Right renal pelvis (tissue), 4 donors: ENCODE results near the gene ADGRV1. TPM values are rescaled to one million over a fixed set of nuclear protein-coding genes. Genes with fewer than 3 reads are reported as not detected.
"Not testable (repeated sequence)": the region's sequence is repeated elsewhere in the genome, so short reads cannot be mapped to it uniquely, and the experiment has no call there.

Experiments used
- DNase-seq, 4 donors: peaks; one replicate each; pipeline ENCODE4 v3.0.0-alpha.2; 2013; ENCODE audit warnings: low read depth in 4 of 4, low spot score in 3 of 4, missing footprints in 1 of 4
- polyA plus RNA-seq, 4 donors: library from polyadenylated mRNA; unstranded; fragments of 120-200 nt; gene quantifications; one replicate each; pipeline ENCODE4 v1.2.1, GENCODE V29; 2013; ENCODE audit not compliant: insufficient read length in 4 of 4

Gene ADGRV1
- polyA plus RNA-seq, 4 donors = 8.6 to 12.6 (median 12.0) TPM

DNA sequence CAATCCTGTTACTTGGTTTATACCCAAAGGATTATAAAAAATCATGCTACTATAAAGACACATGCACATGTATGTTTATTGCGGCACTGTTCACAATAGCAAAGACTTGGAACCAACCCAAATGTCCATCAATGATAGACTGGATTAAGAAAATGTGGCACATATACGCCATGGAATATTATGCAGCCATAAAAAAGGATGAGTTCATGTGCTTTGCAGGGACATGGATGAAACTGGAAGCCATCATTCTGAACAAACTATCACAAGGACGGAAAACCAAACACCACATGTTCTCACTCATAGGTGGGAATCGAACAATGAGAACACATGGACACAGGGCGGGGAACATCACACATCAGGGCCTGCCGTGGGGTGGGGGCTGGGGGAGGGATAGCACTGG is 34.5 kb downstream of the ADGRV1 start:
- not testable (repeated sequence) for DNase-seq

DNA sequence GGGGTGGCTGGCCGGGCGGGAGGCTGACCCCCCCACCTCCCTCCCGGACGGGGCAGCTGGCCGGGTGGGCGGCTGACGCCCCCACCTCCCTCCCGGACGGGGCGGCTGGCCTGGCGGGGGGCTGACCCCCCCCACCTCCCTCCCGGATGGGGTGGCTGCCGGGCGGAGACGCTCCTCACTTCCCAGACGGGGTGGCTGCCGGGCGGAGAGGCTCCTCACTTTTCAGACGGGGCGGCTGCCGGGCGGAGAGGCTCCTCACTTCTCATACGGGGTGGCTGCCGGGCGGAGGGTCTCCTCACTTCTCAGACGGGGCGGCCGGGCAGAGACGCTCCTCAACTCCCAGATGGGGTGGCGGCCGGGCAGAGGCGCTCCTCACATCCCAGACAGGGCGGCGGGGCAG is 37.2 kb downstream of the ADGRV1 start:
- DNase-seq = not testable (repeated sequence)

DNA sequence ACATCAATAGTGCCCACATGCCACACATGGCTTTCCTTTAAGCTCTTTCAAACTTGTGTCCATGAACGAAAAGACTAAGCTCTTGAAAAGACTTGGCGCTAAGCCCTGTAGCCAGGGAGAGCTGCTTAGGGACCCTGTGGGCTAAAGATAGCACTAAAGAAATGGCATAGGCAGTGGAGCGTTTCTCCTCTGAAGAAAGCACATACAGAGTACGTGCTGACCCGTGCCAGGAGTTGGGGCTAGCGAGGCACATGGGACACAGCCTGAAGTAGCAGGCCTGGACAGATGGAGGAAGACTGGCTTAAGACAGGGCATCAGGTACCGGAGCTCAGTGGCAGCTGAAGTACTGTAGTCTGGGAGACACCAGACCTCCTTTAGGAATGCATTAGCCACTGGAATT is 39.7 kb downstream of the ADGRV1 start:
- DNase-seq = no peak

DNA sequence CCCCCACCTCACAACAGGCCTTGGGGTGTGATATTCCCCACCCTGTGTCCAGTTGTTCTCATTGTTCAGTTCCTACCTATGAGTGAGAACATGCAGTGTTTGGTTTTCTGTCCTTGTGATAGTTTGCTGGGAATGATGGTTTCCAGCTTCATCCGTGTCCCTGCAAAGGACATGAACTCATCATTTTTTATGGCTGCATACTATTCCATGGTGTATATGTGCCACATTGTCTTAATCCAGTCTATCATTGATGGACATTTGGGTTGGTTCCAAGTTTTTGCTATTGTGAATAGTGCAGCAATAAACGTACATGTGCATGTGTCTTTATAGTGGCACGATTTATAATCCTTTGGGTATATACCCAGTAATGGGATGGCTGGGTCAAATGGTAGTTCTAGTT is 41.7 kb downstream of the ADGRV1 start:
- DNase-seq = not testable (repeated sequence)

DNA sequence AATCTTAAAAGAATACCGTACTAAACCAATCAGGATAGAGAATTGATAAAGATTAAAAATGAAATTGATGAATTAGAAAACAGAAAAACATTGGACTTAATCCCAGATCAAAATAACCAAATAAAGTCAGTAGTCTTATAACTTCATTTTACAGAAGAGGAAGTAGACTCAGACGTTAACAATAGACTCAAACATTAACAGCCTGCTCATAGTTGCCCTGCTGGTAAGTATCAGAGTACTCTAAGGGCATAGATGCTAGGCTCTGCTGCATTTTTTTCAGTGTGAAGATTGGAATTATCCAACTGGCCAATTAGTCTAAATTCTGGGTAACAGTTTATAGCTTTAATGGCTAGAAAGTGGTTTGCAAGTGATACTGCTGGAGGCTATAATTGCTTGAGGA is 42.9 kb downstream of the ADGRV1 start:
- no peak for DNase-seq

DNA sequence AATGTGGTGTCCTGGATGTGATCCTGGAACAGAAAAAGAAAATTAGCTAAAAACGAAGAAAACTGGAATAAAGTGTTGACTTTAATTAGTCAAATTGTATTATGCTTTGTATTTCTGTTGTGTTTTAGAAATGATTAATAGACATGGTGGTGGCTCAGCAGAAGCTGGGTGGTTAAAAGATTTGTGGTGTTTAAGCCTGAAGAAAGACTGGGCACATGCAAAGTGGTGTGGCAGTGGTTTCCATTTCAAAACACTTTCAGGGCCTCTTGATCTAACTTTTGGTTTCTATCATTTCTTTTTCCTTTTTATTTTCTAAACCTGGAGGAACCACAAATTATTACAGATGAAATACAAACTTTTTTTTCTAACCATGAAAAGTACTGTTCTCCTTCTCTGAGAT is 44.1 kb downstream of the ADGRV1 start:
- no peak for DNase-seq

DNA sequence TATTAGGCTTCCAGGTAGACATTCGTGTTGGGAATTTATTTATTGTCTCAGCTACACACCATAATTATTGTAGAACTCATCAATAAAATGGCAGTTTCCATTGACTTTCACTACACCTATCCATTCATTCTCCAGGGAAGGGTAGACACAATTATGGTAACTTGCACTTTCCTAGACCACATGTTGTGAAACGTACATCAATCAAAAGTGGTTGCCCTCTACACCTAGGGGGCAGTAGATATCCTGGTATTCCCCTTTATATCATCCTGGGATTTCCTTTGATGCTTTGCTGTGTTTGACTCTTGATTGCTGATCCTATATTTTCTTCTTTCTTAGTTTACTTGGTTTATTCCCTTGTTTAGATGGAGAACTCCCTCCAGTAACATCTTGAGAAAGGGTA is 47.9 kb downstream of the ADGRV1 start:
- DNase-seq = no peak

DNA sequence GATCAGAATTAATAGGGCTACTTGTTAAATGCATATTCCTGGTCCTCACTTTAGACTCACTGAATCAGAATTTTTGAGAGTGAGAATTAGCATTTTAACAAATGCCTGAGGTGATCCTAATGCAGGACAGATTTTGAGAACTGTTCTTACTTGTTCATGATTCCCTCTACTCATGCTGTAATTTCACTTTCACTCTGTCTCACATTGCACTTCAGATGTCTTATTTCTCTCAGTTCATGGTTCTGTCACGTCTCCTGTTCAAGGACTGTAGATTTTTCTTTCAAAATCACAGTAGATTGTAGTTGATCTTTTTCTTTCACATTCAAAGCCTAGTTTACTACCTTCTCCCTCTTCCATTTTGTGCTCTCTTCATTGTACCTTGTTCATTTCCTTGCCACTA is 54.3 kb downstream of the ADGRV1 start:
- DNase-seq = no peak

DNA sequence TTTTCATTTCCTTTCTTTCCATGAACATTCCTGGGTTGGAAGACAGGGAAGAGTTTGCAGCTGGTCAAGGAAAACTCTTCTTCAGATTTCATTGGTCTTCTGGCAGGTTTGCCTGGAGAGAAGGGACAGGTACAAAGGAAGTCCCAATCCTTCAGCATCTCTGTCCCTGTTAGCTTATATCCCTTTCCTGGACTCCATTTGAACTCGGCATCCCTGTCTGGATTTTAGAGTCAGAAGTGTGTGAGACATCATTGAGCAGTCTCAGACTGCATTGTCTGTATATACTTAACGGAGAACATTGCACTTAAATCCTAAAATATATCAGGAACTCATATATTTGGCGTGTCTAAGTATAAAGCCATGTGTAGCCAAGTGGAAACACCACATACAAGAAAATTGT is 54.9 kb downstream of the ADGRV1 start:
- DNase-seq = no peak

DNA sequence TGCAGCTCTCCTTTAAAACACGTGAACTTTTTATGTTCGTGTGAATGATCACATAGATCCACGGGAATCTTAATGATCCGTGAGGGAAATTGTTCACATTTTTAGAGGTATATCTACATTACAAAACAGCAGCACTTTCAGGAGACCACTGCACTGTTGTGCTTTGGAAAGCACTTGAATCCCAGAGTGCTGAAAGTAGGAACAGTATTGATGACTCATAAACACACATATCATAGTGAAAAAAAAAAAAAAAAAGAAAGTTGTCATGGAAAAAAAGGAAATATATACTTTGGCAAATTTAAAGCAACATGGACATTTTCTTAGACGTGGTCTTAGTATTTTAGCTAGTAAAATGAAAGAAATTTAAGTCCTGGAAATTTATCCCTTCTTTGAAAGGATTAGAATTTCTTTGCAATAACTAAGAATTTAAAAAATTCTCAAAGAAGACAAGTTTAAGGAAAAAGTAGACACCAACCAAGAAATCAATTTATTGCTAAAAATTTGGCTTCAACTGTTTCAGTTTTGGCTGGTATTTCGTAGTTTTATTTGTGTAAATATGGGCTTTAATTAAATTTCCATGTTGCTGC is 55.4 kb downstream of the ADGRV1 start:
- no peak for DNase-seq

DNA sequence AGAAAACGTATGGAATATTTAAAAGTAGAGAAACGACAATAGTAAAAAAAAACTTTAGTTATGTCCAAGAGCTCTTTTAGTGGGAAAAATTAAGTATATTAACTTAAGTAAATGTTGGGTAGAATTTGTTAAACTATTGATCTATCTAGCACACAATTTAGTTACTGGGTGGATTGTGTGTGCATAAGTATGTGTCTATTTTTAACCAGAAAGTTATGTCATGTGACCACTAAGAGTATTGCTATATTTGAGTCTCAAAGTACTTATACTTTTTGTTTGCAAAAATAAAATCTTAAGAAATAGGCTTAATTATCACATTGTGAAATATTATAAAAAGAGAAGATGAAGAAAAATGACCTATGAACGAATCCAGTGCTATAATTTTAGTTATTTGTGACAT is 56.8 kb downstream of the ADGRV1 start:
- DNase-seq = no peak

DNA sequence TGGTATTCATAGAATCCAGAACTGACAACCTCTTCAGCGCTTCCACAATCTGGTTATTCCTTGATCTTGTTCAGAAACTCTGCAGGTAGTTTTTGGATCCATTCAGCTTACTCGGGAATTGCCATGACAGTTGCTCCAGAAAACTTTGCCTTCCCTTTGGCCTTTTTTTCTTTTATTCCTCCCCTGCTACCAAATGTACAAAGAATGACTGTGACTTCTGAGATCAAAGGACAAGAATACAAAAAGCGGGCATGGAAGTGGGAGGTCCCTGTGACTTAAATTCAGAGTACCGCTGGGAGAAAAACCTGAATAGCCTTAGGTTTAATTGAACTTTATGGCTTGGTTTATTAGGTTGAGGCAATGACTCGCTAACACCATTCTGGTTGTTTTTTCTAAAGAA is 59.5 kb downstream of the ADGRV1 start:
- DNase-seq = no peak

DNA sequence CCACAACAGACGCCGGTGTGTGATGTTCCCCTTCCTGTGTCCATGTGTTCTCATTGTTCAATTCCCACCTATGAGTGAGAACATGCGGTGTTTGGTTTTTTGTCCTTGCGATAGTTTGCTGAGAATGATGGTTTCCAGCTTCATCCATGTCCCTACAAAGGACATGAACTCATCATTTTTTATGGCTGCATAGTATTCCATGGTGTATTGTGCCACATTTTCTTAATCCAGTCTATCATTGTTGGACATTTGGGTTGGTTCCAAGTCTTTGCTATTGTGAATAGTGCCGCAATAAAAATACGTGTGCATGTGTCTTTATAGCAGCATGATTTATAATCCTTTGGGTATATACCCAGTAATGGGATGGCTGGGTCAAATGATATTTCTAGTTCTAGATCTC is 61.2 kb downstream of the ADGRV1 start:
- not testable (repeated sequence) for DNase-seq

DNA sequence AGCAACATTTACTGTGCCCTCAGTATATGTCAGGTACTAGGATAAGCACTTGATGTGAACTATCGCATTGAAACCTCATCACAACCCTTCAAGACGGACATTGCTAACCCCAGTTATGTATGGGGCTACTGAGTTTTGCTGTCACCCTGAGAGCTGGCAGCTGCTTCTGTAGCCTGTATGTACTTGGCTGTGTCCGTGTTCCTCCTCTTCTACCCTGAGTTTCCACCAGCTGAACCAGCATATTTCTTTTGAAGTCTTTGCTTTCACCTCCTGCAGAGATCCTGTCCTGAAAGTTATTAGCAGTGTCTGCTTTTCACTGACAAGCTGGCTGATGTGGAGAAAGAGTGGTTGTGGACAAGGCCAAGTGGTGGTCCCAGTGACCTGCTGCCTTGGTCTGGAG is 63.3 kb downstream of the ADGRV1 start:
- no peak for DNase-seq

DNA sequence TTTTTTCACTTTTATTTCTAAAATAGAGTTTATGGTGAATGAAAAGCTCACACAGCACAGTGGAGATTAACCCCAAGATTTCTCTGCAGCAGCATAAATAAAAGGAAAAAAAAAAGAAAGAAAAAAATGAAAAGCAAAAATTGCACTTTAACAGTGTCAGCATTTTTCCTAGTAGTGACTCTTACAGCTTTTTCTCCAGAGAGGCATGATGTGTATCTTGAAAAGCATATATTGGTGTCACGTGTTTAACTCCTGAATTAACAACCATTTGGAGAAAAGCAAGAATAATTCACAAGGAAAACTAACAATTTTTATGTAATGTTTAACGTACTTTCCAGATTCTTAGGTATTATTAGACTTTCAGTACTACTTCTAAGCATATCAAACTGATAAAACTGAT is 67.9 kb downstream of the ADGRV1 start:
- DNase-seq = no peak

DNA sequence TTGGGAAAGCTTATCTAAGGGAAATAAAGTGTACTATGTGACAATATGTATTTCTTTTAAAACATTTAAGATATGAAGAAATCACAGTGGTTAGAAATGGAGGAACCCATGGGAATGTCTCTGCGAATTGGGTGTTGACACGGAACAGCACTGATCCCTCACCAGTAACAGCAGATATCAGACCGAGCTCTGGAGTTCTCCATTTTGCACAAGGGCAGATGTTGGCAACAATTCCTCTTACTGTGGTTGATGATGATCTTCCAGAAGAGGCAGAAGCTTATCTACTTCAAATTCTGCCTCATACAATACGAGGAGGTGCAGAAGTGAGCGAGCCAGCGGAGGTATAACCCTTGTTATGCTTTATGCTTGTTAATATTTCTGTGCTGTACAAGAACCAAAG is 69.9 kb downstream of the ADGRV1 start:
- DNase-seq = no peak

DNA sequence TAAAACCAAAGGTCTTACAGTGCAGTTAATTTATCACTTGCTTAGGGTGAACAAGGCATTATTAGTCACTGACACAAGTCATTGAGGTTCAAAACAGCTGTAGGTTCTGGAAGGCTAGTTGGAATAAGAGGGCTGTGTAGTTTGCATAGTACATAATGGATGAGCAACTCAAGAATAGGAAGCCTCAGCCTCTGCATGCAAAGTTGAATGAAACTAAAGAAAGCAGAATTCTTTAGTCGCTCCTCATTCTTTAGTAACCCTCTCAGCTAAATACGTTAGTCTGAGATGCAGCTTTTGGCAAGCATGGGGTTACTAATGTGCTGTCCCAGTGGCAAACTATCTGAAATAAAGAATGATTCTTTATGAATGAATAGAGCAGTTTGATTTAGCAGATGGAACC is 74.2 kb downstream of the ADGRV1 start:
- no peak for DNase-seq

DNA sequence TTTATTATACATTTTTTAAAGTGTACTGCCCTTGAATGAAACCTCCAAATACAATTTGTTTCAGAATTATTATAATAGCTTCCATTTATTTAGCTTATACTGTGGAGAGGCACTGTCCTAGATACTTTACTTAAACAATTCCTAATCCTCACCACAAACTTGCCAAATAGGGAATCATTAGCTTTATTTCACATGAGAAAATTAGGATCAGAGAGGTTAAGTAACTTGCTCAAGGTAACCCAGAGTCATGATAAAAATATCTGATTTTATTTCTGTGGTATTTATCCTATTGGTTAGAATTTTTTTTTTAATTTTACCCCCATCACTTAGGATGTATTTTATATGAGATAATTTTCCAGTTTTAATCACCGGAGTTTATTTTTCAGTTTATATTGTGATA is 78.4 kb downstream of the ADGRV1 start:
- no peak for DNase-seq

DNA sequence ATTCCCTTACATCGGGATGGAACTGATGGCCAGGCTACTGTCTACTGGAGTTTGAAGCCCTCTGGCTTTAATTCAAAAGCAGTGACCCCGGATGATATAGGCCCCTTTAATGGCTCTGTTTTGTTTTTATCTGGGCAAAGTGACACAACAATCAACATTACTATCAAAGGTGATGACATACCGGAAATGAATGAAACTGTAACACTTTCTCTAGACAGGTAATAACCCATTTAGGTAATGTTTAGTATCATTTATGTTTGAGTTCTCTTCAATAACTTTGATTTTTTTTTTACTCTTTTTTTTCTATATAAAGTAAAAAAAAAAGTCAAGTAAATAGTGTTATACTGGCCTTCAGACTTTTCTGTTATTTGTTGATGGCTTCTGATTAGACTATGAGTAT is 79.1 kb downstream of the ADGRV1 start:
- no peak for DNase-seq

DNA sequence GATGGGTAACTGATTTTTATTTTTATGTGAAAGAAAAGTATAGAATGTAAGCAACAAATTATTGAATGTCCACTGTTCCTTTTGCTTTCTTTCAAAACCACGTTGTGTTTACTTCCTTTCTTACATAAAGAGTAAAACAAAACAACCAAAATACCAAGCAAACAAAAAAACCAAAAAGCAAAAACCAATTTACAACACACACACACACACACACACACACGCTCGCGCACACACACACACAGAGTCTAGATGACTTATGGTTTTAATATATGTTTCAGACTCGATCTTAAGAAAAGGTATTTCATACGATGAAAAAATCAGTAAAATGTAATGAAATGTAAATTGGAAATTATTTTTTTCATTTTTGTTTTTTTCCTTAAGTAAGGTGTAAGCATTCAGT is 80.3 kb downstream of the ADGRV1 start:
- no peak for DNase-seq

DNA sequence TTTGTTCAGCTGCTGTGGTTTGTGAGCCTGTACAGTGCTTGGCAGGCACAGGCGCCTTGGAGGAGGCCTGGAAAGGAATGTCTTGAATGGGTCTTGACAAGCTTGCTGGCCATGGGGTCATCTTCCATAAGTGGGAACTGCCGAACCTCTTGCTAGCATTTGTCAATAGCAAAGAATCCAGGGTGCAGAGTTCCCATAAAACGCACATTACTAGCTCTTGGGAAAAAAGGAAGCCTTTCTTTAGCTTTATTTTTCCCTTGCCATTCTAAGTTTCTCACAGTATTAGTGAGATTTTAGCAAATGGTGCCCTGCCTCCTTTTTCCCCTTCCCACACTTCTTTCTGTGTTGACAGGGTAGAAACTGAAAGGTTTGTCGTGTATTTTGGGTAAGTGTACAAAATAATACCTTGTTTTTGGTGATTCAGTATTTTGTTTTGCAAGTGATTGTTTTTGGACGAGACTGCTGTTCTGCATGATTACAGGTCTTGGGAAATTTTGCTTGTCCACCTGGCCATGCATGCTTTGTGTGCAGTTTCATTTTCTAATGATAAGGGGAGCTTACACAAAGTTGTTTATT is 82.0 kb downstream of the ADGRV1 start:
- DNase-seq = no peak

DNA sequence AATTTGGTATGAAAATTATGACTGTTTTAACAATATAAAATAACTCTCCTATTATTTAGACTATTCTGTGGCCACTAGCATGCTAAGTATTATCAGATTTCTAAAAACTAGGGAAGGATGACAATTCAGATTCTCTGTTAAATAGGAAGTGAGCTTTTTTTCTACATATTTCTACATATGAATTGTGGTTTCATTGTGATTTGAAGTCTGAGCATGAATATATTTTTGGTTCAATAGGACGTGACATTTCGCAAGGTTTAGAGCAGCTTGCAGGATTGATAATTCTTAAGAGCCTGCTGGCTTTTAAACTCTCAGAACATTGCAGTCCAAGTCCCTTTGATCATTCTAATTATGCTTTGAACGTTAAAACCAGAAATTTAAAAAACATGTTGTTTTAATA is 82.9 kb downstream of the ADGRV1 start:
- no peak for DNase-seq

DNA sequence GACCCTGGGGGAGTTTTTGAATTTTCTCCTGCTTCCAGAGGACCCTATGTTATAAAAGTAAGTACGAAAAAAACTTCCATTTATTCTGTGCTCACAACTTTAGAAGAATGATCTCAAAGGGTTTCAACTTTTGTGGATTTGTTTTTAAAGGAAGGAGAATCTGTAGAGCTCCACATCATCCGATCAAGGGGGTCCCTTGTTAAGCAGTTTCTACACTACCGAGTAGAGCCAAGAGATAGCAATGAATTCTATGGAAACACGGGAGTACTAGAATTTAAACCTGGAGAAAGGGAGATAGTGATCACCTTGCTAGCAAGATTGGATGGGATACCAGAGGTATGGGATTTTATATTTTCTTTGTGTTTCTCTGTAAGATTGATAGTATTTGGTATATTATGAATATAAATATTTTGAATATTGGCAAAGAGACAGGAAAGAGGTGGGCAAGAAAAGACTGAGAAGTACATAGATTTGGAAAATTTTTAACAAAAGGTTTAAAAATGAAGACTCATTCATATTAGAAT is 84.2 kb downstream of the ADGRV1 start:
- DNase-seq = no peak
